Measurements from ENCODE around the gene FBXL19.

DNA sequence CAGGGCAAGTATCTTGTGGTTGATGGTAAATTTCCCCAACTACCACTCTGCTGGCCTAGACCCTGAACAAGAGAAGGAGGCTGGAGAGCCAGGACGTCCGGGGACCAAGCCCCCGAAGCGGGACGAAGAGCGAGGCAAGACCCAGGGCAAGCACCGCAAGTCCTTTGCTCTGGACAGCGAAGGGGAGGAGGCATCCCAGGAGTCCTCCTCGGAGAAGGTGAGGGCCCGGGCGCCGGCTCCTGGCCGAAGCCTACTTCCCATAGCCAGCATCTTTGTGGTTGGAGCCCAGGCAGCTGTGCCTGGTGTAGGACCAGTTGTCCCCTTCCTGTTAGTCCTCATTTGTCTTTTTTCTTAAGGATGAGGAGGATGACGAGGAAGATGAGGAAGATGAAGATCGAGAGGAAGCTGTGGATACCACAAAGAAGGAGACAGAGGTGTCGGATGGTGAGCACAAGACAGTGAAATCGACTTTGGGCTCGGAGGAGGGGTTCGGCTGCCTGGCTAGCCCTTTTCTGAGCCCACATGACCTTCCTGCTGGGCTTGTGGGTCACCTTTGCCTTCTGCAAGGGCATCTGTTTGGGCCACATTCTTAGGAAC, 46.0 kb downstream of the FBXL19 start:
- TF ChIP-seq, protein P1, sequence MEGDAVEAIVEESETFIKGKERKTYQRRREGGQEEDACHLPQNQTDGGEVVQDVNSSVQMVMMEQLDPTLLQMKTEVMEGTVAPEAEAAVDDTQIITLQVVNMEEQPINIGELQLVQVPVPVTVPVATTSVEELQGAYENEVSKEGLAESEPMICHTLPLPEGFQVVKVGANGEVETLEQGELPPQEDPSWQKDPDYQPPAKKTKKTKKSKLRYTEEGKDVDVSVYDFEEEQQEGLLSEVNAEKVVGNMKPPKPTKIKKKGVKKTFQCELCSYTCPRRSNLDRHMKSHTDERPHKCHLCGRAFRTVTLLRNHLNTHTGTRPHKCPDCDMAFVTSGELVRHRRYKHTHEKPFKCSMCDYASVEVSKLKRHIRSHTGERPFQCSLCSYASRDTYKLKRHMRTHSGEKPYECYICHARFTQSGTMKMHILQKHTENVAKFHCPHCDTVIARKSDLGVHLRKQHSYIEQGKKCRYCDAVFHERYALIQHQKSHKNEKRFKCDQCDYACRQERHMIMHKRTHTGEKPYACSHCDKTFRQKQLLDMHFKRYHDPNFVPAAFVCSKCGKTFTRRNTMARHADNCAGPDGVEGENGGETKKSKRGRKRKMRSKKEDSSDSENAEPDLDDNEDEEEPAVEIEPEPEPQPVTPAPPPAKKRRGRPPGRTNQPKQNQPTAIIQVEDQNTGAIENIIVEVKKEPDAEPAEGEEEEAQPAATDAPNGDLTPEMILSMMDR (IDR thresholded peaks at IDR 0.05), result no peak
- no peak for TF ChIP-seq POLR2A (IDR thresholded peaks at IDR 0.05)

All from body of pancreas (tissue), 4 donors.